CD14-positive monocyte (primary cell): ENCODE results near the gene CCDC51. TPM values are rescaled to one million over a fixed set of nuclear protein-coding genes. Genes with fewer than 3 reads are reported as not detected.

Experiments
- DNase-seq, 3 donors: peaks; one replicate each; pipeline ENCODE4 v3.0.0-alpha.2; 2011 to 2022
- H2AFZ ChIP-seq: 2 replicates; pipeline ENCODE4 v1.6.0; 2012; ENCODE audit warnings: mild to moderate bottlenecking, low read depth, low read length, inconsistent platforms; ENCODE audit not compliant: insufficient read depth, poor library complexity, severe bottlenecking
- H3K27ac ChIP-seq, 2 donors: 1 replicate in 1 of 2; 2 replicates in 1 of 2; pipeline ENCODE4 v1.5.1; 2012 to 2013; ENCODE audit warnings: low read length in 2 of 2, control low read depth in 1 of 2, inconsistent platforms in 1 of 2, low read depth in 1 of 2, mild to moderate bottlenecking in 1 of 2
- H3K27me3 ChIP-seq, 2 donors: one replicate each; pipeline versions ENCODE4 v1.6.0 to v1.6.1; 2011 to 2013; ENCODE audit warnings: low read length in 2 of 2; ENCODE audit not compliant: control insufficient read depth in 2 of 2, insufficient read depth in 2 of 2
- H3K36me3 ChIP-seq, 2 donors: replicated peaks in 1 of 2; 1 replicate in 1 of 2; 2 replicates in 1 of 2; pipeline versions ENCODE4 v1.5.1 to v1.6.1; 2012 to 2013; ENCODE audit warnings: low read length in 2 of 2, control low read depth in 1 of 2, inconsistent platforms in 1 of 2, mild to moderate bottlenecking in 1 of 2; ENCODE audit not compliant: insufficient read depth in 2 of 2, control insufficient read depth in 1 of 2
- H3K4me1 ChIP-seq, 2 donors: 1 replicate in 1 of 2; 2 replicates in 1 of 2; pipeline versions ENCODE4 v1.5.1 to v1.6.1; 2012 to 2013; ENCODE audit warnings: low read length in 2 of 2, control low read depth in 1 of 2, inconsistent platforms in 1 of 2, mild to moderate bottlenecking in 1 of 2, moderate library complexity in 1 of 2; ENCODE audit not compliant: insufficient read depth in 2 of 2, control insufficient read depth in 1 of 2
- H3K4me2 ChIP-seq: replicated peaks from 2 replicates; pipeline ENCODE3; 2012; ENCODE audit warnings: low read length, moderate library complexity, mild to moderate bottlenecking; ENCODE audit not compliant: poor library complexity, severe bottlenecking; ENCODE audit errors: extremely low read depth
- H3K4me3 ChIP-seq, 3 experiments: fragments of 200-600 bp in 1 of 3; sonication (generic) in 1 of 3; replicated peaks in 1 of 3; 1 replicate in 2 of 3; 2 replicates in 1 of 3; pipeline ENCODE4 v1.5.1; 2011 to 2013; ENCODE audit warnings: low read length in 3 of 3, mild to moderate bottlenecking in 3 of 3, control low read depth in 2 of 3, low read depth in 2 of 3, inconsistent platforms in 1 of 3, moderate library complexity in 1 of 3
- H3K79me2 ChIP-seq: 2 replicates; pipeline ENCODE4 v1.6.0; 2012; ENCODE audit warnings: mild to moderate bottlenecking, control low read depth, inconsistent platforms, low read length, moderate library complexity; ENCODE audit not compliant: insufficient read depth
- H3K9ac ChIP-seq: 2 replicates; pipeline ENCODE4 v1.6.0; 2017; ENCODE audit warnings: low read length, mild to moderate bottlenecking; ENCODE audit not compliant: insufficient read depth, poor library complexity, severe bottlenecking
- H3K9me3 ChIP-seq, 2 donors: replicated peaks in 1 of 2; 1 replicate in 1 of 2; 2 replicates in 1 of 2; pipeline versions ENCODE4 v1.5.1 to v1.6.1; 2012 to 2013; ENCODE audit warnings: low read length in 2 of 2, control low read depth in 1 of 2; ENCODE audit not compliant: control insufficient read depth in 1 of 2, insufficient read depth in 1 of 2
- H4K20me1 ChIP-seq: 2 replicates; pipeline ENCODE4 v1.6.0; 2012; ENCODE audit warnings: mild to moderate bottlenecking, low read length, control low read depth, moderate library complexity; ENCODE audit not compliant: insufficient read depth
- H3K27ac Mint-ChIP-seq, 7 donors: one replicate each; pipeline ENCODE4 v1.8.0; 2020; ENCODE audit warnings: mild to moderate bottlenecking in 7 of 7, mixed read lengths in 7 of 7, moderate library complexity in 6 of 7, inconsistent platforms in 2 of 7
- H3K27me3 Mint-ChIP-seq, 3 donors: one replicate each; pipeline ENCODE4 v1.8.0; 2021 to 2022; ENCODE audit warnings: low read depth in 3 of 3, mild to moderate bottlenecking in 3 of 3, mixed read lengths in 3 of 3, moderate library complexity in 3 of 3, inconsistent platforms in 1 of 3
- H3K36me3 Mint-ChIP-seq, 2 donors: one replicate each; pipeline ENCODE4 v1.8.0; 2020; ENCODE audit warnings: mixed read lengths in 2 of 2, inconsistent platforms in 1 of 2, mild to moderate bottlenecking in 1 of 2
- H3K4me1 Mint-ChIP-seq: one replicate; pipeline ENCODE4 v1.8.0; 2020; ENCODE audit warnings: mild to moderate bottlenecking, mixed read lengths
- H3K4me3 Mint-ChIP-seq, 2 donors: one replicate each; pipeline ENCODE4 v1.8.0; 2020; ENCODE audit warnings: mild to moderate bottlenecking in 2 of 2, mixed read lengths in 2 of 2, moderate library complexity in 1 of 2
- H3K9me3 Mint-ChIP-seq, 7 donors: one replicate each; pipeline ENCODE4 v1.8.0; 2020 to 2022; ENCODE audit warnings: mixed read lengths in 7 of 7, mild to moderate bottlenecking in 6 of 7, moderate library complexity in 6 of 7, inconsistent platforms in 2 of 7
- WGBS: methylation state at CpG from one replicate; pipeline ENCODE4 v1.1.5; 2013; ENCODE audit warnings: missing lambda C conversion rate; ENCODE audit not compliant: insufficient coverage; 5-methylcytosine and 5-hydroxymethylcytosine counted together
- intact Hi-C, 2 donors: fragments of 100-400 bp; cut with micrococcal nuclease; formaldehyde crosslinking; loops; one replicate each; pipeline versions ENCODE4 v1.15.0 to v1.15.1; 2023
- polyA plus RNA-seq, 3 donors: library from polyadenylated mRNA; depleted of rRNA in 1 of 3; unstranded in 2 of 3; stranded (reverse) in 1 of 3; fragments of 300-500 nt in 2 of 3; fragments of >200 nt in 1 of 3; fragmentation: Illumina TruSeq in 2 of 3; gene quantifications; 1 replicate in 2 of 3; 2 replicates in 1 of 3; pipeline ENCODE4 v1.2.3, GENCODE V29; 2012 to 2021
- TF ChIP-seq, protein P1 (sequence below): fragments of 200-600 bp; IDR thresholded peaks from one replicate; pipeline ENCODE4 v1.8.0; 2022; ENCODE audit warnings: antibody characterized with exemption, mild to moderate bottlenecking

Gene CCDC51
- polyA plus RNA-seq, 3 donors = 3.6 to 5.9 (median 5.4) TPM

DNA sequence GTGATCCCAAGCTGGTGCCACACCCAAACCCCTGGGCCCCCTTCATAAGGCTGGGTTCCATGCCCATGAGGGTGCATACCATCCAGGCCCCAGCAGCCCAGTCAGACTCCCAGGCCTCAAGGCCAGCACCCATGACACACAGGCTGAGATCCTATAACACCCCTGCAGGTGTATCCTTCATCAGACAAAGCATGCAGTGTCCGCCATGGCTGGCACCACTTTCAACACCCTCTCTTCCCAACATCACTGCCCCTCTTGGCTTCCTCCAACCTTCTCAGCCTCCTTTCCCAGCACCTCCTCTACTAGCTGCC, 3.5 kb downstream of the CCDC51 start:
- Mint-ChIP-seq H3K9me3 (no peaks in the 10 kb centered on the region), H3K27me3 (peaks cover 0 to 1% (median 0%) of the 10 kb centered on the region in 3 donors), H3K36me3 (peaks cover 25 to 30% of the 10 kb centered on the region in 2 donors), H3K4me3 (no peak overlapping the region), H3K27ac (no peak overlapping the region), H3K4me1 (peaks cover 34% of the 10 kb centered on the region)
- no peak overlapping the region for H3K9ac ChIP-seq
- H3K27ac ChIP-seq = peak overlapping the region; percentile 11 to 42
- H3K36me3 ChIP-seq = peaks cover 12 to 29% of the 10 kb centered on the region in 2 donors
- H3K79me2 ChIP-seq = peaks cover 32% of the 10 kb centered on the region
- intact Hi-C loops = loop anchor here (1.0 to 10.0 kb wide), 5 partner anchors 34 to 242 kb away; no protein-coding TSS in a partner anchor
- no peaks in the 10 kb centered on the region for H3K9me3 ChIP-seq
- no peaks in the 10 kb centered on the region for H4K20me1 ChIP-seq
- H3K4me3 ChIP-seq = no peak overlapping the region
- TF ChIP-seq, protein P1, sequence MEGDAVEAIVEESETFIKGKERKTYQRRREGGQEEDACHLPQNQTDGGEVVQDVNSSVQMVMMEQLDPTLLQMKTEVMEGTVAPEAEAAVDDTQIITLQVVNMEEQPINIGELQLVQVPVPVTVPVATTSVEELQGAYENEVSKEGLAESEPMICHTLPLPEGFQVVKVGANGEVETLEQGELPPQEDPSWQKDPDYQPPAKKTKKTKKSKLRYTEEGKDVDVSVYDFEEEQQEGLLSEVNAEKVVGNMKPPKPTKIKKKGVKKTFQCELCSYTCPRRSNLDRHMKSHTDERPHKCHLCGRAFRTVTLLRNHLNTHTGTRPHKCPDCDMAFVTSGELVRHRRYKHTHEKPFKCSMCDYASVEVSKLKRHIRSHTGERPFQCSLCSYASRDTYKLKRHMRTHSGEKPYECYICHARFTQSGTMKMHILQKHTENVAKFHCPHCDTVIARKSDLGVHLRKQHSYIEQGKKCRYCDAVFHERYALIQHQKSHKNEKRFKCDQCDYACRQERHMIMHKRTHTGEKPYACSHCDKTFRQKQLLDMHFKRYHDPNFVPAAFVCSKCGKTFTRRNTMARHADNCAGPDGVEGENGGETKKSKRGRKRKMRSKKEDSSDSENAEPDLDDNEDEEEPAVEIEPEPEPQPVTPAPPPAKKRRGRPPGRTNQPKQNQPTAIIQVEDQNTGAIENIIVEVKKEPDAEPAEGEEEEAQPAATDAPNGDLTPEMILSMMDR = no peak
- DNase-seq = no peak
- WGBS = 91% methylated on average over 1 of the region's 1 CpG
- peak overlapping the region; percentile 66 for H2AFZ ChIP-seq
- peaks cover 20 to 33% of the 10 kb centered on the region in 2 donors for H3K4me1 ChIP-seq
- no peak overlapping the region for H3K4me2 ChIP-seq
- no peaks in the 10 kb centered on the region for H3K27me3 ChIP-seq

DNA sequence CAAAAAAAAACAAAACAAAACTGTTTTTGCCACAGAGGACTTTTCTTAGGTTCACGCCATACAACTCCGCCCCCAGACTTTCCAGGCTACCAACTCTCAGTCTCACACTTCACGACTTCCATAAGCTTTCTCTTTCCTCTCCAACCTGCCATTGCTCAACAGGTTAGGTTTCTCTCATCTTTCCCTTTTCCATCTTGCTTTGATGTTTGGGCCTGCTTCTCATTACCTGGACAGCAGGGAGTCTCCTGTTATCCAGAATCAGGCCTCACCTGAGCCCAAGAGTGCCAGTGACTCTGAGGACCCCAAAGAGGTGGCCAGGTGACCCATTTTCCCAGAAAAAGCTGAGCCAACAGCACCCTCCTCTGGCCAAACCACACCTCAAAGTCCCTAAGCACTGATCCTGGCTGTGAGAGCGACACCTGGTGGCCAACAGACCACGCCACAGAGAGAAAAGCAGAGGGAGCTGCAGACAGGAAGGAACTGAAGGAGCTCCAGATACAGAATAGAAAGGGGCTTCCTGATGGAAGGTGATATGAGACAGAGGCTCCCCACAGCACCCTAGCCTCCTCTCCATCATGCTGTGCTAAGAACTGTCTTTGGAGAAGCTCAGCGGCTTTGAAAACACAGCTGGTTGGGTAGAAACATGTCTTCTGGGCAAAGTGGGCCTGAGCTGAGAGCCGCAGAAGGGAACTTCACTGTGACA, 4.0 kb downstream of the CCDC51 start:
- Histone ChIP-seq H3K9ac (no peak overlapping the region), H3K36me3 (peaks cover 12 to 29% of the 10 kb centered on the region in 2 donors), H3K9me3 (no peaks in the 10 kb centered on the region), H3K27me3 (no peaks in the 10 kb centered on the region), H3K27ac (peak overlapping the region; percentile 11 to 42), H3K79me2 (peaks cover 27% of the 10 kb centered on the region), H3K4me1 (peaks cover 15 to 28% of the 10 kb centered on the region in 2 donors), H3K4me2 (no peak overlapping the region), H2AFZ (peak overlapping the region; percentile 66), H4K20me1 (no peaks in the 10 kb centered on the region), H3K4me3 (no peak overlapping the region)
- TF ChIP-seq, protein P1 = peak; percentile 99
- Mint-ChIP-seq H3K4me3 (no peak overlapping the region), H3K27me3 (peaks cover 0 to 2% (median 1%) of the 10 kb centered on the region in 3 donors), H3K4me1 (peaks cover 29% of the 10 kb centered on the region), H3K9me3 (no peaks in the 10 kb centered on the region), H3K36me3 (peaks cover 24 to 32% of the 10 kb centered on the region in 2 donors), H3K27ac (peak overlapping the region in 1 of 7 donors; percentile 33)
- 50% methylated on average over 5 of the region's 7 CpGs for WGBS
- intact Hi-C loops = loop anchor here (1.0 to 10.0 kb wide), 5 partner anchors 34 to 241 kb away; no protein-coding TSS in a partner anchor
- DNase-seq = peak; percentile 77 to 85 (median 79)
